Psoas muscle (tissue), 8 donors: ENCODE data around the gene FOXA1. TPM values are rescaled to one million over a fixed set of nuclear protein-coding genes. Genes with fewer than 3 reads are reported as not detected.
"Not testable (repeated sequence)": the region's sequence is repeated elsewhere in the genome, so short reads cannot be mapped to it uniquely, and the experiment has no call there.

Experiments used
- ATAC-seq, 4 donors: fragments of 200-7000 bp; cut with Tn5 transposase; one replicate each; pipeline ENCODE4 v1.9.1; 2020; ENCODE audit warnings: moderate library complexity in 3 of 4, mild to moderate bottlenecking in 2 of 4
- DNase-seq, 2 donors: peaks; one replicate each; pipeline ENCODE4 v3.0.0-alpha.2; 2020
- H3K27ac ChIP-seq: fragments of 200-600 bp; one replicate; pipeline ENCODE4 v1.8.0; 2022
- H3K27me3 ChIP-seq, 3 donors: fragments of 200-600 bp in 1 of 3; one replicate each; pipeline versions ENCODE4 v1.6.1 to v1.8.0; 2013 to 2022; ENCODE audit warnings: low read length in 2 of 3, mild to moderate bottlenecking in 2 of 3, moderate library complexity in 1 of 3; ENCODE audit not compliant: insufficient read depth in 3 of 3
- H3K36me3 ChIP-seq, 2 donors: fragments of 200-600 bp in 1 of 2; one replicate each; pipeline versions ENCODE4 v1.6.1 to v1.8.0; 2013 to 2022; ENCODE audit warnings: low read depth in 1 of 2, mild to moderate bottlenecking in 1 of 2, moderate library complexity in 1 of 2; ENCODE audit not compliant: insufficient read depth in 1 of 2
- H3K4me1 ChIP-seq: fragments of 200-600 bp; one replicate; pipeline ENCODE4 v1.8.0; 2022
- H3K4me3 ChIP-seq: fragments of 200-600 bp; one replicate; pipeline ENCODE4 v1.8.0; 2022; ENCODE audit warnings: mild to moderate bottlenecking
- H3K9me3 ChIP-seq: fragments of 200-600 bp; one replicate; pipeline ENCODE4 v1.8.0; 2022
- WGBS, 3 donors: extraction: QIAGEN DNeasy Blood & Tissue Kit; methylation state at CpG; one replicate each; pipeline versions ENCODE4 v1.1.6 to v1.1.7; 2013; 5-methylcytosine and 5-hydroxymethylcytosine counted together
- intact Hi-C, 2 donors: fragments of 100-400 bp; cut with DNase I; formaldehyde crosslinking; loops; one replicate each; pipeline versions ENCODE4 v1.11.0 to v1.14.2; 2022
- polyA plus RNA-seq, 3 donors: library from polyadenylated mRNA; stranded (reverse); fragments of 200-250 nt; gene quantifications; one replicate each; pipeline ENCODE4 v1.2.3, GENCODE V29; 2013
- total RNA-seq, 4 donors: library from RNA; stranded (reverse); fragmentation: NEBNext Ultra II Directional in 2 of 4; extraction: Animal tissue kit (Norgen Biotek cat#: 25700) in 2 of 4; gene quantifications; one replicate each; pipeline versions ENCODE4 v1.2.1 to v1.2.4, GENCODE V29; 2021 to 2023
- TF ChIP-seq, protein P1 (sequence below): fragments of 200-600 bp; IDR thresholded peaks from one replicate; pipeline ENCODE4 v1.8.0; 2022; ENCODE audit warnings: antibody characterized with exemption
- donor health status: healthy with polysubstance abuse.
- donor health status: DM: no; HTN: no; CAD: no; lungs with moderate emphysema.
- donor health status: Bipolar disorder and iron deficiency.
- donor health status: healthy.
- donor health status: DM: yes; HTN: yes; CAD: no.
- donor health status: DM: no; HTN: no; CAD: no.
- donor health status: DM: no; HTN: no; CAD: no.
- donor health status: DM: yes; HTN: yes; CAD: no.

Gene FOXA1
- total and polyA plus RNA-seq, 7 donors: 0.01 TPM; not detected in 6

DNA sequence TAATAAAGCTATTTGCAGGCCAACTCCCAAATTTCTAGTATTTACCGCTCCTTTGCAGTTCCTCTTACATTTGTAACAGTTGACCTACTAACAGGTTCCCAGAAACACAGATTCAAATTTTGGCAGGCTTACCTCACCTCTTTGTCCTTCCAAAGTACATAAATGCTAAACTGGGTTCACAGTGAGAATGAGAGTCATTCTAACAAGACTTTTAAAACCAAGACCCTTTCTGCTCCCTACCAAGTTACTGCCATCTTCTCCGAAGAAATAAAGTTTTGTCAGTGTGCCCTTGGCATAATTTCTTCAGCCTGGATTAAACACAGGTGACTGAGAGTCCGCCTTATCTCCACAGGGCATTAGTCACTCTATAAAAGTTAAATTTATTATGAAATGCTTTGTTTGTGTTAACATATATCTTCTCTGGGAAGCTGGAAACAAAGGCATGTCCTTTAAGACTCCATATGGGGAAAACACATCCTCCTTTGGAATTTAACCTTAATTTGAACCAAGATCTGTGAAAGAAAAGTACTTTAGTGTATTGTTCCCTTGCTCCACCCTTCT is 28.2 kb downstream of the FOXA1 start:
- DNase-seq (no peak), ATAC-seq (no peak)
- WGBS, 3 donors: 29 to 40% (median 32%) methylated on average over 3 of the region's 3 CpGs
- Histone ChIP-seq H3K9me3 (no peaks in the 10 kb centered on the region), H3K36me3 (no peaks in the 10 kb centered on the region), H3K27ac (no peak overlapping the region), H3K4me1 (no peaks in the 10 kb centered on the region), H3K27me3 (no peaks in the 10 kb centered on the region), H3K4me3 (no peak overlapping the region)
- TF ChIP-seq, protein P1, sequence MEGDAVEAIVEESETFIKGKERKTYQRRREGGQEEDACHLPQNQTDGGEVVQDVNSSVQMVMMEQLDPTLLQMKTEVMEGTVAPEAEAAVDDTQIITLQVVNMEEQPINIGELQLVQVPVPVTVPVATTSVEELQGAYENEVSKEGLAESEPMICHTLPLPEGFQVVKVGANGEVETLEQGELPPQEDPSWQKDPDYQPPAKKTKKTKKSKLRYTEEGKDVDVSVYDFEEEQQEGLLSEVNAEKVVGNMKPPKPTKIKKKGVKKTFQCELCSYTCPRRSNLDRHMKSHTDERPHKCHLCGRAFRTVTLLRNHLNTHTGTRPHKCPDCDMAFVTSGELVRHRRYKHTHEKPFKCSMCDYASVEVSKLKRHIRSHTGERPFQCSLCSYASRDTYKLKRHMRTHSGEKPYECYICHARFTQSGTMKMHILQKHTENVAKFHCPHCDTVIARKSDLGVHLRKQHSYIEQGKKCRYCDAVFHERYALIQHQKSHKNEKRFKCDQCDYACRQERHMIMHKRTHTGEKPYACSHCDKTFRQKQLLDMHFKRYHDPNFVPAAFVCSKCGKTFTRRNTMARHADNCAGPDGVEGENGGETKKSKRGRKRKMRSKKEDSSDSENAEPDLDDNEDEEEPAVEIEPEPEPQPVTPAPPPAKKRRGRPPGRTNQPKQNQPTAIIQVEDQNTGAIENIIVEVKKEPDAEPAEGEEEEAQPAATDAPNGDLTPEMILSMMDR: no peak
- intact Hi-C loops: no loop called here

DNA sequence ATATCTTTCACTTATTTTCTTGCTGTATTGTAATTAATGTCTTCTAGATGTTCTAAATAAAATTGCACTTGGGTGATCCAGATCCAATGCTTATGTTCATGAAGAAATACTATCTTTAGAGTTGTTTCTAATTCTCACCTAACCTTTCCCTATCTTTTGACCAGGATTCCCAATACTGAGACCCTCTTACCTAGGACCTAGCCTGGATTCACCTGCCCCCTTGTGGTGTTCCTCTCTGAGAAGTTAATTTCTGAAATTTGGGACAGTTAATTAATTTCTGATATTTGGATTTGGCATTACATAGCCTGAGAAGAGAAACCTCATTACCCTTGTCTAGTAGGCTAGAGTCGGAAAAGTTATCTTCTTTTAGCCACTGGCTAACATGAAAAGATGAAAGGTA is 29.5 kb downstream of the FOXA1 start:
- WGBS, 3 donors: 85 to 88% (median 86%) methylated on average over 1 of the region's 1 CpG
- Histone ChIP-seq H3K36me3 (no peaks in the 10 kb centered on the region), H3K27me3 (no peaks in the 10 kb centered on the region), H3K9me3 (no peaks in the 10 kb centered on the region), H3K4me1 (no peaks in the 10 kb centered on the region), H3K27ac (no peak overlapping the region), H3K4me3 (no peak overlapping the region)
- no peak for ATAC-seq
- DNase-seq: no peak
- intact Hi-C loops: no loop called here
- TF ChIP-seq, protein P1: no peak

DNA sequence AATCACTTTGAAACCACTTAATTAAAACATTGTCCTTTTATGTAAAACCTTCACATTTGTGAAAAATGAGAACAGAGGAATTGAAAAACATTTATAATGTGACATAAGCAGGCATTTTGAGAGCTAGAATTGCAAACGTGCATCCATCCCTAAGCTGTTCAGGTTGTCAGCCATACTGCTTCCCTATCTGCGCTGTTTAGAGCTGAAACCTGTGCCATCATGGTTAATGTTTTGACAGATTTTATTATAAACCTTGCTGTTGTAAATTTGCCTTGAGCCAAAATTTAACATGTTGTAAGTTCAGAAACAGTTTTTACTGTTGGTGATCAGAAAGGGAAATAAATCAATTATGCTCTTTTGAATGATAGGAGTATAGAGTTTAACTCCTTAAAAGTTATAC is 31.9 kb downstream of the FOXA1 start:
- no peak overlapping the region for H3K27ac ChIP-seq
- H3K36me3 ChIP-seq: no peaks in the 10 kb centered on the region
- no peak overlapping the region for H3K4me3 ChIP-seq
- intact Hi-C loops: no loop called here
- WGBS, 3 donors: 67 to 78% (median 72%) methylated on average over 2 of the region's 2 CpGs
- ATAC-seq (no peak), DNase-seq (no peak)
- no peaks in the 10 kb centered on the region for H3K27me3 ChIP-seq
- H3K9me3 ChIP-seq: no peaks in the 10 kb centered on the region
- no peaks in the 10 kb centered on the region for H3K4me1 ChIP-seq
- TF ChIP-seq, protein P1: no peak

DNA sequence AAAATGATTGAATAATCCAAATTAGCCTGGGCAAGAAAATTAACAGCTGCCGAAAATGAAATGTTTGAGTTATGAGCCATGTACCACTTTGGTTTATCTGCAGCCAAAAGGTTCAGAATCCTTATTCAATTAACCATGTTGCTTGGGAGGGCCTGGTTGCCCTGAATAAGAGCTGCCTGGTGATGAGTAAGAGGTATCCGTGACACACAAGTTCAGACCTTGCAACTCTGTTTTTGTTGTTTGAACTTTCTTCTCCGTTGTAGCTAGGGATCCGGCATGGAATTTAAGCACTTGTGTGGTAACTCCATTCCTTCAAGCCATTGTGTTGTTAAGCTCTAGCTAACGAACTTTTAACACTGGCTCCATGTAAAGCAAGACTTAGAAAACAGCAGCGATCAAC is 35.7 kb downstream of the FOXA1 start:
- no peak overlapping the region for H3K4me3 ChIP-seq
- DNase-seq (no peak), ATAC-seq (no peak)
- H3K36me3 ChIP-seq: no peaks in the 10 kb centered on the region
- no peak overlapping the region for H3K27ac ChIP-seq
- intact Hi-C loops: no loop called here
- TF ChIP-seq, protein P1: no peak
- 71 to 76% (median 71%) methylated on average over 6 of the region's 6 CpGs for WGBS, 3 donors
- no peaks in the 10 kb centered on the region for H3K4me1 ChIP-seq
- H3K27me3 ChIP-seq: no peaks in the 10 kb centered on the region
- H3K9me3 ChIP-seq: no peaks in the 10 kb centered on the region

DNA sequence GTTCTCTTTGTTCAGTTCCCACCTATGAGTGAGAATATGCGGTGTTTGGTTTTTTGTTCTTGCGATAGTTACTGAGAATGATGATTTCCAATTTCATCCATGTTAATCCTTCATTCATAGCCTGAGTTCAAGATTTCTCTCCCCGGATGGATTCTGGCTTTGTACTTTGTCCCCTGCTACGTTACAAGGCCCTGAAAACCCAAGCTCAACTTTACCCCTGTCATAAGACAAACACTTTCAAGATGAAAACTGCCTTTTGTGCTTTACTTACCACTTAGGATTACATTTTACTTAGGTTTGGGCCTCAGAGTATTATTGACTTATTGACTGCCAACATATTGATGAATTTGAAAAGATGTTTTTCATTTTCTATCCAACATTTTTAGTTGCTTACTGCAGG is 36.3 kb downstream of the FOXA1 start:
- intact Hi-C loops: no loop called here

DNA sequence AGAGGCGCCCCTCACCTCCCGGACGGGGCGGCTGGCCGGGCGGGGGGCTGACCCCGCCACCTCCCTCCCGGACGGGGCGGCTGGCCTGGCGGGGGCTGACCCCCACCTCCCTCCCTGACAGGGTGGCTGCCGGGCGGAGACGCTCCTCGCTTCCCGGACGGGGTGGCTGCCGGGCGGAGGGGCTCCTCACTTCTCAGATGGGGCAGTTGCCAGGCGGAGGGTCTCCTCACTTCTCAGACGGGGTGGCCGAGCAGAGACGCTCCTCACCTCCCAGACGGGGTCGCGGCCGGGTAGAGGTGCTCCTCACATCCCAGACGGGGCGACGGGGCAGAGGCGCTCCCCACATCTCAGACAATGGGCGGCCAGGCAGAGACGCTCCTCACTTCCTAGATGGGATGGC is 39.5 kb downstream of the FOXA1 start:
- ATAC-seq, H3K27me3 ChIP-seq, H3K27ac ChIP-seq, intact Hi-C loops, DNase-seq, H3K4me1 ChIP-seq, H3K4me3 ChIP-seq, H3K9me3 ChIP-seq, H3K36me3 ChIP-seq: not testable (repeated sequence)
- 90 to 100% (median 96%) methylated on average over 3 to 27 of the region's 33 CpGs for WGBS, 3 donors

More for the DNA sequence above, 36.3 kb downstream of the FOXA1 start:
- no peaks in the 10 kb centered on the region for H3K36me3 ChIP-seq
- no peak overlapping the region for H3K27ac ChIP-seq
- no peaks in the 10 kb centered on the region for H3K4me1 ChIP-seq
- no peaks in the 10 kb centered on the region for H3K9me3 ChIP-seq
- DNase-seq (no peak), ATAC-seq (no peak)
- no peaks in the 10 kb centered on the region for H3K27me3 ChIP-seq
- TF ChIP-seq, protein P1: no peak
- H3K4me3 ChIP-seq: no peak overlapping the region
- 85 to 92% (median 92%) methylated on average over 4 of the region's 4 CpGs for WGBS, 3 donors
